Measurements from ENCODE around the gene CACUL1. TPM values are rescaled to one million over a fixed set of nuclear protein-coding genes. Genes with fewer than 3 reads are reported as not detected.

CACUL1 gene
- total RNA-seq, 1 experiment from 2014 or later, result 38.5 TPM

- Histone ChIP-seq H3K4me1 (ENCODE audit: insufficient read depth, low read length) (no peaks in the 10 kb centered on the region), H3K27ac (ENCODE audit: insufficient read length, low read depth, low read length) (no peak overlapping the region), H4K5ac (ENCODE audit: insufficient read length, low read depth, low read length) (no peak overlapping the region), H2BK5ac (ENCODE audit: insufficient read length, low read length) (no peak overlapping the region), H3K79me2 (ENCODE audit: insufficient read depth, low read length) (no peaks in the 10 kb centered on the region), H3K4me2 (ENCODE audit: insufficient read depth, insufficient read length, low read length) (no peak overlapping the region), H3K79me1 (ENCODE audit: insufficient read depth, low read depth, low read length, poor library complexity, severe bottlenecking) (no peaks in the 10 kb centered on the region), H2AK5ac (ENCODE audit: insufficient read length, low read length) (no peak overlapping the region), H4K20me1 (ENCODE audit: control insufficient read depth, insufficient read depth, insufficient read length) (no peaks in the 10 kb centered on the region), H3T11ph (ENCODE audit: low read length) (no peak overlapping the region), H3K56ac (ENCODE audit: insufficient read length, low read depth, low read length) (no peak overlapping the region), H3K23me2 (ENCODE audit: insufficient read length, low read depth, low read length, poor library complexity, severe bottlenecking) (no peaks in the 10 kb centered on the region), H3K14ac (ENCODE audit: insufficient read depth, low read length) (no peak overlapping the region), H3K27me3 (ENCODE audit: insufficient read depth, low read length) (no peaks in the 10 kb centered on the region), H2BK120ac (ENCODE audit: low read depth, low read length, poor library complexity, severe bottlenecking) (no peak overlapping the region), H2BK15ac (ENCODE audit: low read depth, low read length) (no peak overlapping the region), H3K23ac (ENCODE audit: insufficient read length, low read depth, low read length) (no peak overlapping the region), H4K91ac (ENCODE audit: insufficient read length, low read depth, low read length) (no peak overlapping the region), H3K18ac (ENCODE audit: insufficient read length, low read depth, low read length) (no peak overlapping the region), H2BK20ac (ENCODE audit: low read depth, low read length, poor library complexity, severe bottlenecking) (no peak overlapping the region), H4K8ac (replicated peaks; ENCODE audit: insufficient read length, low read depth, low read length) (no peak overlapping the region), H2AFZ (ENCODE audit: low read length) (no peak overlapping the region), H2BK12ac (ENCODE audit: insufficient read length, low read depth, low read length) (no peak overlapping the region), H3K4ac (ENCODE audit: low read depth, low read length) (no peak overlapping the region), H3K9ac (ENCODE audit: extremely low read depth, insufficient read length, low read length) (no peak overlapping the region), H3K9me3 (ENCODE audit: control insufficient read depth, low read depth, low read length) (no peaks in the 10 kb centered on the region)
- H3K9me3 Mint-ChIP-seq, result peaks cover 0 to 3% of the 10 kb centered on the region in 2 experiments; a peak in 2 of 5 replicates
- peaks cover 8% of the 10 kb centered on the region for H3K27me3 Mint-ChIP-seq (ENCODE audit: low read depth)
- no CpG with 5 or more reads among the region's 4 CpGs for WGBS (ENCODE audit: extremely low coverage, insufficient read length, low lambda C conversion rate)
- H3K36me3 Mint-ChIP-seq (ENCODE audit: insufficient read depth in 1 of 3, low read depth in 3 of 3), result no peaks in the 10 kb centered on the region
- DNase-seq, result no peak
- no peak overlapping the region for H3K4me3 Mint-ChIP-seq
- no peak overlapping the region for H3K27ac Mint-ChIP-seq
- H3K4me1 Mint-ChIP-seq, result peaks cover 7 to 17% of the 10 kb centered on the region in 2 experiments
- TF ChIP-seq CTCF (conservative IDR thresholded peaks at IDR 0.05), result no peak
These were observed 88.4 kb downstream of the CACUL1 start for GRCh38 chr10:118666350-118666749.

Data from H9 (cell line).